Stimulated activated CD4-positive, alpha-beta T cell treated with anti-CD3 and anti-CD28 coated beads, Interleukin-2, amount 100 ng/mL, for 4 hours (primary cell): ENCODE measurements around the gene NT5C2.

Experiments
- DNase-seq: peaks from one replicate; pipeline ENCODE4 v3.0.0-alpha.2; 2020; ENCODE audit warnings: low read depth

The NT5C2 gene

GRCh38 chr10:103123282-103124024 lies 69.6 kb downstream of the NT5C2 start:
- no peak for DNase-seq

GRCh38 chr10:103120977-103121735 lies 71.9 kb downstream of the NT5C2 start:
- DNase-seq: no peak

- no peak for DNase-seq
These were observed 72.5 kb downstream of the NT5C2 start for GRCh38 chr10:103120546-103120945.

- DNase-seq: no peak
These were observed 75.8 kb downstream of the NT5C2 start for GRCh38 chr10:103117247-103117646.

- DNase-seq: no peak
These were observed 78.2 kb downstream of the NT5C2 start for GRCh38 chr10:103114876-103115275.

- DNase-seq: no peak
These were observed 80.9 kb downstream of the NT5C2 start for GRCh38 chr10:103111918-103112877.

- DNase-seq: no peak
These were observed 81.8 kb downstream of the NT5C2 start for GRCh38 chr10:103111031-103111917.

GRCh38 chr10:103110407-103110806 lies 82.7 kb downstream of the NT5C2 start:
- no peak for DNase-seq

GRCh38 chr10:103109821-103110220 lies 83.3 kb downstream of the NT5C2 start:
- DNase-seq: no peak

- DNase-seq: no peak
These were observed 86.5 kb downstream of the NT5C2 start for GRCh38 chr10:103106539-103106938.

- DNase-seq: no peak
These were observed 87.6 kb downstream of the NT5C2 start for GRCh38 chr10:103105462-103105861.

- DNase-seq: no peak
These were observed 88.4 kb downstream of the NT5C2 start for GRCh38 chr10:103104721-103105120.

- no peak for DNase-seq
These were observed 89.1 kb downstream of the NT5C2 start for GRCh38 chr10:103103989-103104388.

GRCh38 chr10:103102195-103102594 lies 90.9 kb downstream of the NT5C2 start:
- DNase-seq: no peak

GRCh38 chr10:103100620-103101019 lies 92.5 kb downstream of the NT5C2 start:
- no peak for DNase-seq

GRCh38 chr10:103098240-103098639 lies 94.8 kb downstream of the NT5C2 start:
- no peak for DNase-seq

- DNase-seq: no peak
These were observed 96.9 kb downstream of the NT5C2 start for GRCh38 chr10:103096130-103096529.

GRCh38 chr10:103095005-103095404 lies 98.1 kb downstream of the NT5C2 start:
- DNase-seq: no peak

- DNase-seq: no peak
These were observed 102.2 kb downstream of the NT5C2 start for GRCh38 chr10:103090911-103091310.

- no peak for DNase-seq
These were observed 103.6 kb downstream of the NT5C2 start for GRCh38 chr10:103089493-103089892.

- no peak for DNase-seq
These were observed 106.3 kb downstream of the NT5C2 start for GRCh38 chr10:103086799-103087198.
